KMS-11 (cell line): ENCODE measurements around the gene PLCB4.

ENCODE experiments used
- H2AFZ ChIP-seq: fragments of 200-600 bp; sonication (generic); 2 replicates; pipeline ENCODE4 v1.6.1; 2016; ENCODE audit warnings: antibody characterized with exemption, mixed run types, low read depth
- H3K27ac ChIP-seq: fragments of 200-600 bp; sonication (generic); 2 replicates; pipeline ENCODE4 v1.6.1; 2016; ENCODE audit warnings: mild to moderate bottlenecking, mixed run types
- H3K27me3 ChIP-seq: fragments of 200-600 bp; sonication (generic); 2 replicates; pipeline ENCODE4 v1.6.1; 2017; ENCODE audit warnings: mild to moderate bottlenecking, low read depth, mixed run types, moderate library complexity; ENCODE audit not compliant: insufficient read depth
- H3K36me3 ChIP-seq: fragments of 200-600 bp; sonication (generic); 2 replicates; pipeline ENCODE4 v1.6.1; 2017; ENCODE audit warnings: mild to moderate bottlenecking, mixed run types; ENCODE audit not compliant: insufficient read depth
- H3K4me1 ChIP-seq: fragments of 200-600 bp; sonication (generic); 2 replicates; pipeline ENCODE4 v1.6.1; 2016; ENCODE audit warnings: mild to moderate bottlenecking, low read depth, mixed run types; ENCODE audit not compliant: poor library complexity, severe bottlenecking
- H3K4me2 ChIP-seq: fragments of 200-600 bp; sonication (generic); 2 replicates; pipeline ENCODE4 v1.7.0; 2016; ENCODE audit warnings: mild to moderate bottlenecking, mixed run types
- H3K4me3 ChIP-seq: fragments of 200-600 bp; sonication (generic); IDR thresholded peaks from 2 replicates; pipeline ENCODE4 v1.6.1; 2017; ENCODE audit warnings: low read depth, low read length, mixed read lengths; ENCODE audit not compliant: insufficient read depth
- H3K79me2 ChIP-seq: fragments of 200-600 bp; sonication (generic); 2 replicates; pipeline ENCODE4 v1.6.1; 2016; ENCODE audit warnings: low read depth, mixed run types; ENCODE audit not compliant: insufficient read depth
- H3K9ac ChIP-seq: fragments of 200-600 bp; sonication (generic); 2 replicates; pipeline ENCODE4 v1.6.1; 2016; ENCODE audit warnings: mild to moderate bottlenecking, mixed run types
- H4K20me1 ChIP-seq: fragments of 200-600 bp; sonication (generic); 2 replicates; pipeline ENCODE4 v1.6.1; 2016; ENCODE audit warnings: mild to moderate bottlenecking, mixed run types; ENCODE audit not compliant: insufficient read depth
- TF ChIP-seq, protein P1 (sequence below): fragments of 200-600 bp; sonication (generic); conservative IDR thresholded peaks from 2 replicates; pipeline ENCODE4 v1.6.1; 2017; ENCODE audit warnings: low read depth, mild to moderate bottlenecking, antibody characterized with exemption, low read length, moderate library complexity, mixed read lengths

Gene PLCB4

DNA sequence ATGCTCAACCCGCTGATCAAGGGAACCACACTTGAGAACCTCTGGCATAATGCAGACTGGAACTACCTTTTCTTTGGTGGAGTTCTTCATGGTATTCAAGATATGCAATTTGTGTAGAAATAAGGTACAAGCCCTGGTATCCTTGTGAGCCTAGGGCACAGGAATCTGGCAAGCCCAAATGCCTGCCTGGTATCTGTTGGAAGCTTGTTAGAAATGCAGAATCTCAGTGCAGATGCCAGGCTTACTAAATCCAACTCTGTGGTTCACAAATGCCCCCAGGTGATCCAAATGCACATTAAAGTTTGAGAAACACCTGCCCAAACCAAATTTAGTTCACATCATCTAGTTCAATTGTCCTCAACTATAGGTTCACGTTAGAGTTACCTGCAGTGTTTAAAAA is 285.7 kb downstream of the PLCB4 start:
- H4K20me1 ChIP-seq = no peaks in the 10 kb centered on the region
- no peak overlapping the region for H3K4me3 ChIP-seq
- H3K4me1 ChIP-seq = peaks cover 13% of the 10 kb centered on the region

DNA sequence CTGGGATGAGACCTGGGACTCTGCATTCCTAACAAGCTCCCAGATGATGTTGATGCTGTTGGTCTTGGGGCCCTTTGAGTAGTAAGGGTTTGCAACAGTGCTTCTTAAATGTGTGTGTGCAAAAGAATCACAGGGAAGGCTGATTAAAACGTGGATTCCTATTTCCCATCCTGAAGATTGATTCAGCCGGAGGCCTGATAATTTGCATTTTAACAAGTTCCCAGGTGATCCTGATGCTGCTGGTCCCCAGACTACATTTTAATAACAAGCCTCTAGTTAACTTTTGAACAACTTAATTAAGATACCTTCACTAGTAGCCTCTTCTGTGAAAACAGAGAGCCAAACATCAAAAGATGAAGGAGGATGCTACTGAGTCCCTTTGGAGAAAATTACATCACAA is 289.1 kb downstream of the PLCB4 start:
- H3K4me2 ChIP-seq = no peak overlapping the region
- TF ChIP-seq, protein P1, sequence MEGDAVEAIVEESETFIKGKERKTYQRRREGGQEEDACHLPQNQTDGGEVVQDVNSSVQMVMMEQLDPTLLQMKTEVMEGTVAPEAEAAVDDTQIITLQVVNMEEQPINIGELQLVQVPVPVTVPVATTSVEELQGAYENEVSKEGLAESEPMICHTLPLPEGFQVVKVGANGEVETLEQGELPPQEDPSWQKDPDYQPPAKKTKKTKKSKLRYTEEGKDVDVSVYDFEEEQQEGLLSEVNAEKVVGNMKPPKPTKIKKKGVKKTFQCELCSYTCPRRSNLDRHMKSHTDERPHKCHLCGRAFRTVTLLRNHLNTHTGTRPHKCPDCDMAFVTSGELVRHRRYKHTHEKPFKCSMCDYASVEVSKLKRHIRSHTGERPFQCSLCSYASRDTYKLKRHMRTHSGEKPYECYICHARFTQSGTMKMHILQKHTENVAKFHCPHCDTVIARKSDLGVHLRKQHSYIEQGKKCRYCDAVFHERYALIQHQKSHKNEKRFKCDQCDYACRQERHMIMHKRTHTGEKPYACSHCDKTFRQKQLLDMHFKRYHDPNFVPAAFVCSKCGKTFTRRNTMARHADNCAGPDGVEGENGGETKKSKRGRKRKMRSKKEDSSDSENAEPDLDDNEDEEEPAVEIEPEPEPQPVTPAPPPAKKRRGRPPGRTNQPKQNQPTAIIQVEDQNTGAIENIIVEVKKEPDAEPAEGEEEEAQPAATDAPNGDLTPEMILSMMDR = no peak
- H3K27ac ChIP-seq = no peak overlapping the region
- no peaks in the 10 kb centered on the region for H3K36me3 ChIP-seq
- no peak overlapping the region for H3K9ac ChIP-seq
- H4K20me1 ChIP-seq = no peaks in the 10 kb centered on the region
- H2AFZ ChIP-seq = no peak overlapping the region
- H3K79me2 ChIP-seq = no peaks in the 10 kb centered on the region
- no peaks in the 10 kb centered on the region for H3K27me3 ChIP-seq
- H3K4me3 ChIP-seq = no peak overlapping the region
- peaks cover 27% of the 10 kb centered on the region for H3K4me1 ChIP-seq

More for the DNA sequence above, 285.7 kb downstream of the PLCB4 start:
- Histone ChIP-seq H3K4me2 (no peak overlapping the region), H3K36me3 (no peaks in the 10 kb centered on the region), H3K27me3 (no peaks in the 10 kb centered on the region), H3K9ac (no peak overlapping the region), H2AFZ (no peak overlapping the region), H3K27ac (no peak overlapping the region), H3K79me2 (no peaks in the 10 kb centered on the region)
- TF ChIP-seq, protein P1 = no peak

DNA sequence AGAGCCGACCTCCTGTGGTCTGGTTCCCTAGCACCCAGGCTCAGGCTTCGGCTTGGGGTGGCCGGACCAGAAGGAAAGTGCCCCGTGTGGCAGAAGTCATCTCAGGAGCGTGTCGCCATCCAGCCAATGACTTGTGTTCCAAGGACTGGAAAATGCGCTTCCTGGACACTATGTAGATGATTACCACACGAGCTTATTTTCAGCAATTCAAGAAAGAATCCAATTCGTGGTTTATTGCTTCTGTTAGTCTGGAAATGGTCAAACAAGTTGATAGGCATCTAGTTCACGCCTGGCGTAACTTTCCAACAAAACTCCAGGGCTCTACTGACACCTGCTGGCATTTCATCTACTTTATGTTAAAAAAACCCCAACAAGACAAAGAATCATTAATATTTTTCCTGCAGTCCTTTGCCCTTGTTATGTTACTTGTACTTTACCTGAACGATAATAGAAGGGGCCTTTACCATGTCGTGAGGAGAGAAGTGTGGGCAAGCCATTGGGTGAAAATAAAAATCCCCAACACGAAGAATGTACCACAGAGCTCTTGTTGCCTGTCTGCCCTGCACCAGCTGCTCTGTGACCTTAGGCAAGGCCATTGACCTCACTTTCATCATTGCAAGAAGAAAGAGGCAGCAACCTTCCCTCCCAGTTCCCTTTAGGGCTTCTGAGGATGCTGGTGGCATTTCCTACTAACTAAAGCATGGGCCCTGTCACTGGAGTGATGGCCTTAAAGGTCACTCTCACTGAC is 290.8 kb downstream of the PLCB4 start:
- Histone ChIP-seq H3K79me2 (no peaks in the 10 kb centered on the region), H3K27me3 (no peaks in the 10 kb centered on the region), H3K27ac (no peak overlapping the region; the same call in 1 of the 2 replicates), H3K4me3 (no peak overlapping the region), H3K36me3 (no peaks in the 10 kb centered on the region), H3K9ac (no peak overlapping the region), H2AFZ (no peak overlapping the region; the same call in 1 of the 2 replicates), H4K20me1 (no peaks in the 10 kb centered on the region), H3K4me1 (peaks cover 24% of the 10 kb centered on the region), H3K4me2 (0 out of 2 replicates have a peak overlapping the region, but pooled peaks have one; percentile 11)
- TF ChIP-seq, protein P1 = peak; percentile 55

DNA sequence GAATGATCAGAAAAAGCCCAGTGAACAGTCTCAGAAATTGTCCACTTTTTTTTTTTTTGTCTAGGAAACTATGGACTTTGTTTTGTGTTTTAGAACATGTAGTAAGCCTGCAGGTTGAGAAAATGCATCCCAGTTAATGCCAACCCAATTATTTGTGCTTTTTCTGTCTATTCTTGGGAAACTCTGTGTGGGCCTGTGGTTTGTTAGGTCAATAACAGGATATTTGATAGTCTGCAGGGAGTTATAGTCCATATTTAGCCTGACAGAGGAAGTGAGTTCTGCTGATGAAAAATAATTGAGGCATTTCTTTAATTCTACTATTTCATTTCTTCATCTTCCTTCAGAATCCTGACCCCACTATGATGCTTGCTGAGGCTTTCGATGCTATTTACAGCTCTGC is 291.5 kb downstream of the PLCB4 start:
- H3K27ac ChIP-seq = no peak overlapping the region; the same call in 1 of the 2 replicates
- TF ChIP-seq, protein P1 = no peak
- H3K9ac ChIP-seq = no peak overlapping the region

More for the DNA sequence above, 291.5 kb downstream of the PLCB4 start:
- no peaks in the 10 kb centered on the region for H3K79me2 ChIP-seq
- H3K4me2 ChIP-seq = no peak overlapping the region; the same call in 1 of the 2 replicates
- peaks cover 24% of the 10 kb centered on the region for H3K4me1 ChIP-seq
- no peak overlapping the region for H3K4me3 ChIP-seq
- H4K20me1 ChIP-seq = no peaks in the 10 kb centered on the region
- H3K27me3 ChIP-seq = no peaks in the 10 kb centered on the region
- no peaks in the 10 kb centered on the region for H3K36me3 ChIP-seq
- no peak overlapping the region for H2AFZ ChIP-seq
